T-cell (primary cell): ENCODE data around the gene SLC7A9. TPM values are rescaled to one million over a fixed set of nuclear protein-coding genes. Genes with fewer than 3 reads are reported as not detected.
"Not testable (repeated sequence)": the region's sequence is repeated elsewhere in the genome, so short reads cannot be mapped to it uniquely, and the experiment has no call there.

ENCODE experiments used
- ATAC-seq, 4 experiments: fragments of 200-7000 bp in 3 of 4; fragments of 150-1000 bp in 1 of 4; cut with Tn5 transposase; replicated peaks in 1 of 4; 1 replicate in 3 of 4; 2 replicates in 1 of 4; pipeline ENCODE4 v1.10.0; 2021; ENCODE audit warnings: moderate library complexity in 3 of 4, mild to moderate bottlenecking in 2 of 4, moderate number of reproducible peaks in 1 of 4
- CTCF ChIA-PET, 2 donors: fragments of 300-600 bp; sonication (Branson Sonifier 250); formaldehyde crosslinking; loops; one replicate each; lab custom pipeline; 2022; ENCODE audit warnings: antibody characterized with exemption in 2 of 2; lab: Charles Lee
- POLR2A ChIA-PET, 2 donors: fragments of 300-600 bp; sonication (Branson Sonifier 250); formaldehyde crosslinking; loops; one replicate each; lab custom pipeline; 2022; ENCODE audit warnings: antibody characterized with exemption in 2 of 2; lab: Charles Lee
- DNase-seq, 35 experiments: peaks; one replicate each; pipeline versions ENCODE4 v3.0.0 to v3.0.0-alpha.2; 2013 to 2023
- H3K27ac ChIP-seq: one replicate; pipeline ENCODE4 v1.5.1; 2013; ENCODE audit warnings: low read length
- H3K27me3 ChIP-seq, 2 experiments: replicated peaks in 1 of 2; 1 replicate in 1 of 2; 2 replicates in 1 of 2; pipeline versions ENCODE4 v1.6.1 to v1.7.0; 2013; ENCODE audit warnings: low read length in 1 of 2, mixed read lengths in 1 of 2; ENCODE audit not compliant: control insufficient read depth in 2 of 2, insufficient read depth in 2 of 2; ENCODE audit errors: extremely low read depth in 1 of 2
- H3K36me3 ChIP-seq, 2 donors: 1 replicate in 1 of 2; 2 replicates in 1 of 2; pipeline versions ENCODE4 v1.6.1 to v1.7.0; 2013; ENCODE audit warnings: low read length in 1 of 2; ENCODE audit not compliant: control insufficient read depth in 2 of 2, insufficient read depth in 1 of 2; ENCODE audit errors: extremely low read depth in 1 of 2
- H3K4me1 ChIP-seq, 2 experiments: 1 replicate in 1 of 2; 2 replicates in 1 of 2; pipeline versions ENCODE4 v1.6.1 to v1.7.0; 2013; ENCODE audit warnings: low read length in 2 of 2, mixed read lengths in 1 of 2; ENCODE audit not compliant: insufficient read depth in 2 of 2, control insufficient read depth in 1 of 2; ENCODE audit errors: extremely low read depth in 1 of 2
- H3K4me3 ChIP-seq, 2 donors: 1 replicate in 1 of 2; 2 replicates in 1 of 2; pipeline versions ENCODE4 v1.5.1 to v1.7.0; 2013; ENCODE audit warnings: mild to moderate bottlenecking in 2 of 2, low read length in 1 of 2, moderate library complexity in 1 of 2; ENCODE audit not compliant: control insufficient read depth in 1 of 2; ENCODE audit errors: extremely low read depth in 1 of 2
- H3K9me3 ChIP-seq: 2 replicates; pipeline ENCODE4 v1.7.0; 2013
- H3K27ac Mint-ChIP-seq, 2 donors: one replicate each; pipeline ENCODE4 v1.8.0; 2020 to 2021; ENCODE audit warnings: mild to moderate bottlenecking in 2 of 2, mixed read lengths in 2 of 2
- H3K27me3 Mint-ChIP-seq, 2 donors: one replicate each; pipeline ENCODE4 v1.8.0; 2021 to 2022; ENCODE audit warnings: mixed read lengths in 2 of 2
- H3K36me3 Mint-ChIP-seq: one replicate; pipeline ENCODE4 v1.8.0; 2021; ENCODE audit warnings: mixed read lengths
- H3K4me1 Mint-ChIP-seq, 3 donors: one replicate each; pipeline ENCODE4 v1.8.0; 2020 to 2022; ENCODE audit warnings: mixed read lengths in 3 of 3, mild to moderate bottlenecking in 1 of 3
- H3K4me3 Mint-ChIP-seq, 3 donors: one replicate each; pipeline ENCODE4 v1.8.0; 2020 to 2022; ENCODE audit warnings: mild to moderate bottlenecking in 3 of 3, mixed read lengths in 3 of 3, moderate library complexity in 3 of 3
- H3K9me3 Mint-ChIP-seq, 3 donors: one replicate each; pipeline ENCODE4 v1.8.0; 2020 to 2022; ENCODE audit warnings: mixed read lengths in 3 of 3
- WGBS: methylation state at CpG from one replicate; pipeline ENCODE4 v1.1.5; 2013; ENCODE audit warnings: missing lambda C conversion rate; ENCODE audit not compliant: insufficient coverage; 5-methylcytosine and 5-hydroxymethylcytosine counted together
- total RNA-seq, 35 experiments: library from RNA in 6 of 35; stranded (reverse) in 6 of 35; fragments of 120-200 nt in 1 of 35; gene quantifications; one replicate each; pipeline versions ENCODE4 v1.2.1 to v1.2.4 and lab custom pipeline; 2013 to 2026

Gene SLC7A9
- total RNA-seq, 5 donors from 2014 or later (not counting 1 experiment from before 2014, with no cell fraction given), result 0.28 to 0.82 (median 0.38) TPM; not detected in 1

GRCh38 chr19:32887572-32888215, 18.1 kb upstream of the SLC7A9 start:
- peaks cover 2% of the 10 kb centered on the region for H3K9me3 ChIP-seq
- ChIA-PET POLR2A (no interaction called here), CTCF (no interaction called here)
- 92% methylated on average over 2 of the region's 4 CpGs for WGBS
- peaks cover 7 to 12% (median 8%) of the 10 kb centered on the region in 3 donors for H3K9me3 Mint-ChIP-seq
- H3K27me3 Mint-ChIP-seq, result no peaks in the 10 kb centered on the region
- ATAC-seq, result no peak
- no peaks in the 10 kb centered on the region for H3K27me3 ChIP-seq
- no peaks in the 10 kb centered on the region for H3K36me3 ChIP-seq
- peaks cover 42% of the 10 kb centered on the region for H3K36me3 Mint-ChIP-seq
- H3K27ac ChIP-seq, result no peak overlapping the region
- no peak overlapping the region for H3K4me3 ChIP-seq
- DNase-seq, result no peak
- no peak overlapping the region for H3K4me3 Mint-ChIP-seq
- no peak overlapping the region for H3K27ac Mint-ChIP-seq
- no peaks in the 10 kb centered on the region for H3K4me1 Mint-ChIP-seq
- no peaks in the 10 kb centered on the region for H3K4me1 ChIP-seq

GRCh38 chr19:32886241-32886640, 16.7 kb upstream of the SLC7A9 start:
- 60% methylated on average over 1 of the region's 7 CpGs for WGBS
- Histone ChIP-seq H3K4me3 (no peak overlapping the region), H3K27ac (no peak overlapping the region), H3K36me3 (no peaks in the 10 kb centered on the region), H3K9me3 (no peaks in the 10 kb centered on the region), H3K27me3 (no peaks in the 10 kb centered on the region), H3K4me1 (no peaks in the 10 kb centered on the region)
- H3K36me3 Mint-ChIP-seq, result peaks cover 30% of the 10 kb centered on the region
- DNase-seq (no peak), ATAC-seq (no peak)
- no peak overlapping the region for H3K27ac Mint-ChIP-seq
- no peaks in the 10 kb centered on the region for H3K27me3 Mint-ChIP-seq
- ChIA-PET CTCF (no interaction called here), POLR2A (no interaction called here)
- peaks cover under 1 to 1% (median under 1%) of the 10 kb centered on the region in 3 donors for H3K9me3 Mint-ChIP-seq
- no peak overlapping the region for H3K4me3 Mint-ChIP-seq
- H3K4me1 Mint-ChIP-seq, result no peaks in the 10 kb centered on the region

GRCh38 chr19:32885255-32885654, 15.7 kb upstream of the SLC7A9 start:
- H3K27me3 Mint-ChIP-seq, H3K27me3 ChIP-seq, H3K4me1 Mint-ChIP-seq, ATAC-seq, H3K36me3 ChIP-seq, CTCF ChIA-PET, H3K4me3 ChIP-seq, POLR2A ChIA-PET, H3K9me3 Mint-ChIP-seq, H3K27ac Mint-ChIP-seq, H3K27ac ChIP-seq, DNase-seq, H3K4me3 Mint-ChIP-seq, H3K4me1 ChIP-seq, H3K9me3 ChIP-seq: not testable (repeated sequence)
- WGBS, result 87% methylated on average over 3 of the region's 5 CpGs
- H3K36me3 Mint-ChIP-seq, result peaks cover 29% of the 10 kb centered on the region

- CTCF ChIA-PET, result no interaction called here
Observed at GRCh38 chr19:32881766-32882165, 12.2 kb upstream of the SLC7A9 start.

DNA sequence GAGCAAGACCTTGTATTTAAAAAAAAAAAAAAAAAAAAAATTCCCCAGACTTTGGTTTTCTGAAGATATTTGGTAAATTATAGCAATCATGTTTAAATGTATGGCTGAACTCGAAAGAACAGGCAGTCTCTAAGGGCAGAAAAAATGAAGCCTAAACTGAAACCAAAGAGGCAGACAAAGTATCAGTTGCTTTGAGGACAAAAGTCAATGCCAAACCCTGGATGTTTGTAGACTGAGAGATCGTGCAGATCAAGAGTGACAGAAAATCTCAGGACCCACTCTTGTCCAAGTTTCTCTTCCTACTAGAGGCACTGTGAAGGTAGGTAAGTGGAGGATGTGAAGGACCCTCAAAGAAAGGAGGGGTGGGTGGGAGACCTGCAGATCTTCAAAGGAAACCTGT, 11.1 kb upstream of the SLC7A9 start:
- no peaks in the 10 kb centered on the region for H3K9me3 Mint-ChIP-seq
- DNase-seq (no peak), ATAC-seq (no peak)
- ChIA-PET POLR2A (no interaction called here), CTCF (no interaction called here)
- no peaks in the 10 kb centered on the region for H3K4me1 ChIP-seq
- H3K36me3 ChIP-seq, result peaks cover 0 to 10% of the 10 kb centered on the region in 2 donors
- no peak overlapping the region for H3K27ac Mint-ChIP-seq
- peaks cover 0 to 5% (median 0%) of the 10 kb centered on the region in 3 donors for H3K4me1 Mint-ChIP-seq
- H3K4me3 ChIP-seq, result no peak overlapping the region
- H3K27ac ChIP-seq, result no peak overlapping the region
- H3K27me3 Mint-ChIP-seq, result no peaks in the 10 kb centered on the region
- H3K27me3 ChIP-seq, result no peaks in the 10 kb centered on the region
- H3K36me3 Mint-ChIP-seq, result peaks cover 24% of the 10 kb centered on the region
- no peaks in the 10 kb centered on the region for H3K9me3 ChIP-seq
- H3K4me3 Mint-ChIP-seq, result no peak overlapping the region
- WGBS, result no CpG with 5 or more reads among the region's 2 CpGs

More at GRCh38 chr19:32881766-32882165, 12.2 kb upstream of the SLC7A9 start:
- DNase-seq (no peak), ATAC-seq (no peak)
- Mint-ChIP-seq H3K4me3 (no peak overlapping the region), H3K36me3 (peaks cover 33% of the 10 kb centered on the region), H3K27me3 (no peaks in the 10 kb centered on the region), H3K27ac (no peak overlapping the region), H3K4me1 (peaks cover 0 to under 1% (median 0%) of the 10 kb centered on the region in 3 donors), H3K9me3 (no peaks in the 10 kb centered on the region)
- 98% methylated on average over 10 of the region's 12 CpGs for WGBS
- POLR2A ChIA-PET, result no interaction called here
- Histone ChIP-seq H3K9me3 (no peaks in the 10 kb centered on the region), H3K4me1 (no peaks in the 10 kb centered on the region), H3K36me3 (peaks cover 0 to 10% of the 10 kb centered on the region in 2 donors), H3K4me3 (no peak overlapping the region), H3K27me3 (no peaks in the 10 kb centered on the region), H3K27ac (no peak overlapping the region)

DNA sequence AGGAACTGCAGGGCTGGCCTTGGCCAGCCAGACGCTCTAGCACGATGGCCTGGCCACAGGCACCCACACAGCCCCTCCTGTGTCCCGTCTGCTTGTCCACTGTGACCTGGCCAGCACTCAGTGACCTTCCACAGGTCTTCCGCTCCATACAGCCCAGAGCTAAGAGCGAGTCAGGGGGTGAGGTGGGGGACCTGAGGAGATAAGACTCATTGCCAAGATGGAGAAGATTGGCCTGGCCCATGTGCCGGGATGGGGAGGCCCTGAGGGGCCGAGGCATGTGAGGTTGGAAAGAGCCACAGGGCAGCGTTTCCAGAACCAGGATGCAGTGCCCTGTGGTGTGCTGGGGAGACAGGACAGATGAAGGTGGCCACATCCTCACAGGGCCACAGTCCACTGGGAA, 10.2 kb upstream of the SLC7A9 start:
- no peak for DNase-seq
- no peak overlapping the region for H3K4me3 Mint-ChIP-seq
- H3K9me3 ChIP-seq, result no peaks in the 10 kb centered on the region
- no peak overlapping the region for H3K27ac Mint-ChIP-seq
- no peak overlapping the region for H3K4me3 ChIP-seq
- WGBS, result 89% methylated on average over 7 of the region's 8 CpGs
- no peak overlapping the region for H3K27ac ChIP-seq
- POLR2A ChIA-PET, result no interaction called here
- H3K4me1 Mint-ChIP-seq, result peaks cover 0 to 5% (median 0%) of the 10 kb centered on the region in 3 donors
- peaks cover 18% of the 10 kb centered on the region for H3K36me3 Mint-ChIP-seq
- no peaks in the 10 kb centered on the region for H3K27me3 ChIP-seq
- peaks cover 0 to 10% of the 10 kb centered on the region in 2 donors for H3K36me3 ChIP-seq
- H3K9me3 Mint-ChIP-seq, result no peaks in the 10 kb centered on the region
- no peaks in the 10 kb centered on the region for H3K4me1 ChIP-seq
- no peak for ATAC-seq
- no peaks in the 10 kb centered on the region for H3K27me3 Mint-ChIP-seq
- CTCF ChIA-PET, result no interaction called here
